T-helper 22 cell (primary cell): ENCODE data around the gene SCAMP1.

Source experiments
- DNase-seq: peaks from one replicate; pipeline ENCODE4 v3.0.0-alpha.2; 2020; ENCODE audit warnings: low read depth

SCAMP1 gene

DNA sequence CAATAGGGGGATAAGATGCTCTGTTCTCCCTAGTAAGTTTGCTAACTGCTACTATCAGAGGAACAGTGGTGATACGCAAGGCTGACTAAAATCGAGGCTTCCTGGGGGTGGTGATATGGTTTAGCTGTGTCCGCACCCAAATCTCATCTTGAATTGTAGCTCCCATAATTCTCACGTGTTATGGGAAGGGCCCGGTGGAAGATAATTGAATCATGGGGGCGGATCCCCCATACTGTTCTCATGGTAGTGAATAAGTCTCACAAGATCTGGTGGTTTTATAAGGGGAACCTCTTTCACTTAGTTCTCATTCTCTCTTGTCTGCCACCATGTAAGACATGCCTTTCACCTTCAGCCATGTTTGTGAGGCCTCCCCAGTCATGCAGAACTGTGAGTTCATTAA, 153.0 kb downstream of the SCAMP1 start:
- no peak for DNase-seq

DNA sequence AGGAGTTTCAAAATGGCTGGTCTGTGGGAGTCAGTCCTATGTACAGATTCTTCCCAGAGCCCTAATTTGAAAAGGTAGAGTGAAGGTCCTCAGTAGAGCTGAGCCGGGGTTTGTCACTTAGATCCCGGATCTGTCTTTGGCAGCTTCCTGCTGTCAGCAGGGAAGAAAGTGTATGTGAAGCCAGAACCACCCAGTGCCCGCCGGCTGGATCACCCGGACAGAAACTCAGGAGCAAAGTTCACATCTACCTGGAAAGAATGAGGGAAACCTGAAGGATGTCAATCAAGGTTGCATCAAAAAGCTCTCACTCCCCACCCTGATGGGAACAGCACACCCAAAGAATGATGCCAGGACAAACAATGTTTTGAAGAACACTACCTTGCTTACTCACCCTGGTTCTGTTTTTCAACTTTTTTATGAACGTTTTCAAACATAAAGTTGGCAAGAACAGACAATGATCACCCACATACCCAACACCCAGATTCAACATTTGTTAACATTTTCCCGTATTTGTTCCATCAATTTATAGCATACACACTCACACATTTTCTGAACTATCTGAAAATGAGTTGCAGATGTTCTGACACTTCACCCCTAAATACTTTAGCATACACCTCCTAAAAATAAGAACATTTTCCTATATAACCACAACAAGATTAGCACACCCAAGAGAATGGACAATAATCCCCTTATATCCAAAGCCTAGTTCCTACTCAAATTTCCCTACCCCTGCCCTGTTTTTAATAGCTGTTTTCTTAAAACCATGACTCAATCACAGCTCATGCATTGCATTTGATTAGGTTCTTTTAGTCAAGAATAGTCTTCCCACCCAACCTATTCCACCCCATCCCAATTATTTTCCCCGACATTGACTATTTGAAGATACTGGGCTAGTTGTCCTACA, 154.3 kb downstream of the SCAMP1 start:
- no peak for DNase-seq

DNA sequence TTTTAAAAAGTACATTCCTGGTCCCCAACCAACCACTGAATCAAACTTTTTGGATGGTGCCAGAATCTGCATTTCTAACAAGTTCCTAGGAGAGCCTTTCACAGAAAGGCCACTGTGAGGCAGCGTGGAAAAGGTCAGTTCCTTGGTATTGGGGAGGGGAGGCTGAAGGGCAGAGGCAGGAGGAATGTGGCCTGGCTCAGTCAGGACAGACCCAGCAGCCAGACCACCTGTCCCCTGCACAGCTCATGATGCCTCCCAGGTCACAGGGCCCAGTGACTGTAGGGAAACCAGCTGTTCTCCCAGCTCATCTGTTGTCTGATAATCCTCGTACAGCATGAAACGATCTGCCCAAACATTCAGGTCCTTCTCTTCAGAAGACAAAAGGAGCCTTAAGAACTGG, 155.3 kb downstream of the SCAMP1 start:
- no peak for DNase-seq

DNA sequence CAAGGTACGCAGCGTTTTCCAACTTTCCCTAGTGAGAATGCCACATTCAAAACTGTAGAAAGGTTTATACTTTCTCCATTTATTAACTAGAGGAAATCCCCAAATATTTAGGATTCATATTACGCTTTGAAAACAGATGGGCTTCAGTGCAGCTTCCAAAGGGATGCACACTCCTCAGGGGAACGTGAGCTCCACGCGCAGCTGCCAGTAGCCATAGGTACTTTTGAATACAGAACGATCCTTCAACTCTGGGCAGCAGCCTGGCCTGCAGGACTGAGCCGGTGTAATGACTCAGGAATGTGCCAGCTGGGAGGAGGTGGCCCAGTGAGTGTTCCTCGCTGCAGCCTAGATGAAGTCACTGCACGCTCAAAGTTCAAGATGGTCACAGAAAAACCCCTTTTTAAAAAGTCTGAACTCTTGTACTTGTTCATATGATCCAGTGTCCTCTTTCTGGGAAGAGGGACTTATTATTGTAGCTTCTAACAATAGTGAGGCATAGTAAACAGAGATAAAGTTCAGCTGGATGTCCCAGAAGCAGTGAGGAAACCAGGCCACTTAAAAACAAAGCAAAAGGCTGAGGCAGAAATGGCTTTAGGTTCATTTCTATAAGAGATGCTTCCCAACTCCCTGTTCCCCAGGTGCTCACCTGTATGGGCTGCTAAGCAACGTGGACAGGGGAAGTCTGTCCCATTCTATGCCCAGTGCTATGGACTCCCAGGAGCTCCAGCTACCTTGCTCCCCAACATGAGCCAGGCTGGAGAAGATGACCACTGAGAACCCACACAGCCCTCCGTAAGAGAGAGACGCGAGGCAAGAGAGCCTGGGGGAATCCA, 158.2 kb downstream of the SCAMP1 start:
- DNase-seq = no peak

DNA sequence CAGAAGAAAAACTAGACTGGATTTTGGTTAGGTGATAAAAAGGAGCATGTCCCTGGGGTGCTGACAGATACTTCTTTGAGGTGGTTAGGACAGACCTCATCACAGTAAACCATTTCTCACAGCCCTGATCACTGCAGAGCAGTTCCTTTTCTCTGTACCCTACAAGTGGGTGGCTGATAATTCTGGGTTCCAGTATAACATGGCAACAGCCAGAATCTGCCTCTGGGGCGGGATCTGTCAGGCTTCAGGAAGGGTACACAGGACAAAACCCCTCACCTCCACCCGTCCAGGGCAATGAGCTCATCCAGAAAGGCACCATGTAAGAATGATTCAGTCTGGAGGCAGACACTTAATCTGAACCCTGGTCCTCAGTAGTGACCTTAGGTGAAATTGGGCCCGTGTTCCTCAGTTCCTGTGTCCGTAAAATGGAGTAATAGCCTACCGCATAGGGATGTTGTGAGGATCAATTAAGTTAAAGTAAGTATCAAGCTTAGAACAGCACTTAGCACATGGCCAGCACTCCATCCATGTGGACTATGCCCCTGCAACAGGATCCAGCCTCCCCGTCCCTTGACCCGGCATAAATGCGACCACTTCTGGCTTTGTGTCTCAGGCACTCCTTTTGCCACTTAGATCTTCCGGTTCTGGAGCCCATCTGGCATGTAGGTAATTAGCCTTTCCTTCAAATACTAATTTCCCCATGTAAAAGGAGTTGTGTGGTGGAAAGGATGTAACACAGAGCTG, 159.0 kb downstream of the SCAMP1 start:
- no peak for DNase-seq

DNA sequence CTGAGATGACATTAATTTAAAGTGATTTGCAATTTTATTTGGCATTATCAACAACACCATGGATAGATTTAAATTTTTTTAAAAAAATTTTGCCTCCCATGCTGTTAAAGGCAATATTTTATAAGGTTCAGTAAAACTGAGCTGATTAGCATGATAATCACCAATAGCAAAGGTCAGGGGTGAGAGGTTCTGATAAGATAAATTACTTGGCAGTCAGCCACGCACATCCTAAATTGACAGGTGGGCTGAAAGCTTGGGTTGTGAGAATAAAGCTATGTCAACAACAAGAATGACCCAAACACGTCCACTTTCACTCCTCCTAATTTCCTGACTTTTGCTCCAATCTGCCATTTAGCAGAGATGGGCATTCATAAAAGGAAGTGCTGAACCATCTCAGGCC, 161.0 kb downstream of the SCAMP1 start:
- no peak for DNase-seq

DNA sequence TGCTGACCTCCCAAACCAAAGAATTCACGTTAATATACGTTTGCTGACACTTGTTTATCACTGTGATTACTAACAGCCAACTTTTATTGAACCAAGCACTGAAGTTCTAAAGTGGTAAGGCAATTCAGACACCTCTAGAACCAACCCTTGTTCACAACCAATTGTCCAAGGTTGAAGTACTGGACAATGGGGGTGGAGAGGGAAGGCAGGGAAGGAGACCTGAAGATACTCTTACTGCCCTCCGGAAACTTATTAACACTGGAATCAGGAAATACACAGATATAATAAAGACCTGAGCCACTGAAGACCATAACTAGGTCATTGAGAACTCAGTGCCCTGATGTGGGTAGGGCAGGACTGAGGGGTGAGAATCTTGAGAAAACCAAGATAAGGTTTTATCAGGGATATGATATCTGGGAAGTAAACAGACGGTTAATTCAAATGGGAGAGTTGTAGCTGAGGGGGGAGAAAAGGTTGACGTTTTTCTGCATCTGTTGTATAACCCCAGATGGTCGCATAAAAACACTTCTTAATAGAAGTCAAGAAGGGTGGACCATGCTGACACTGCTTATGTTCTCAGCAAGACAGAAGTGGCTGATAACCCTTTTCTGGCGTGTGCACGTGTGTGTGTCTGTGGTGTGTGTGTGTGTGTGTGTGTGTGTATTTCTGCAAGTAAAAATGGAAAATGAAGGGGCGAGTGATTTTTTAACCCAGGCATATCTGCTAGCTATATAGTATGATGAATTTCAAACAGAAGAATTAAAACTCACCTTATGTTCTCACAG, 162.3 kb downstream of the SCAMP1 start:
- DNase-seq = no peak

DNA sequence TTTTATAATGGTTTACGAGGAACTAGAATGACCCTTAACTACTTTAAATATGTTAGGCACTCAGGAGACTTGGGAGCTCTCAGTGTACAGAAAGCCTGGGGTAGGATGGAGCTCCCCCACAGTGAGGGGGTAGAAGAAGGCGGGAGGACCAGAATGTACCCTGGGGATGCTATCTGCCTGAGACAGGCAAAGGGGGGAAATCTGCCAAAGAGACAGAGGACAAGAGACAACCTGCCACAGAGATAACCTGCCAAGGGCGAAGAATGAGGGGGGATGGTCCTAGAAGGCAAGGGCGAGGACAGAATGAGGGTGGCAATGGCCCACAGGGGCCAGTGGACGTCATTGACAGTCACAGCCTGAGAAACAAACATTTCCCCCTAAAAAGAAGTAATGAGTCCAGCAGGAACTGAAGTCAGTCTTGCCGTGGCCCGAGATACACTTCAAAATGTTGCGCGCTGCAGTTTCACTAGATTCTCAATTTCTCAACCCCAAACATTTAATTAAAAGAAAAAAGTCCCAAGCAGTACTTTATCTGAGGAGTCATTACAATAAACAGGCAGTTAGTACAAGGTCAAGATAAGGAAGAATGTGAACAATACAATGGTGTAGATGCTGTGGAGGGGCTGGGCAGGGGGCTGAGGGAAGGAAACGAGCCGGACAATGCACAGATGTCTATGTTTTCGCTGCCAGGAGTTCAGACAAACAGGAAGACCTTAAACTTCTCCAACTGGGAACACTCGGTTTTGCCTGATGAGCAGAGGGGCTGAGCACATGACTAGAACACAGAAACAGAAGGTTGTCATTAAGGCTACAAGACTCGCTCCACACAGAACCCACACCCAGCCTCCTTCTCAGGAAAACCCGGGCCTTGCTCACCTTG, 163.1 kb downstream of the SCAMP1 start:
- DNase-seq = no peak

DNA sequence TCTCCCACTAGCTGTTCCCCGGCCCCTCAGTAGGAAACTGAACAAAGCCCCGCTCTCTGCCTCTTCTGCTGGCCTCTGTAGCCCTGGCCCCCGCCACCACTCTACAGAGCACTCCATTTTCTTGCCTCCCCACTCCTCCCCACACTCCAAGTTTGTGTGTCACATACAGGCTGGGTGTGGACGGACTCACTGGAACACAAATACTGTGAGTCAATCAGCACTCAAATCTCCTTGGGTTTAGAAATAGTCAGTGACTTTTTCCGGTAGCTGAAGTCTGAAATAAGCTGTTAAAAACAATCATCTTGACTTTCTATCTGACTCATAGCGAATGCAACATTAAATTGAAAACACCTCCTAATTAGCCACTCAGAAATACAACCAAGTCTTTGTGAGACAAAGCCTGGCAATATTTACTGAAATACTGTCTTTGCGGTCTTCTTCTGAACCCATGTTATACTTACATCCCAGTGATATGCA, 165.7 kb downstream of the SCAMP1 start:
- no peak for DNase-seq

DNA sequence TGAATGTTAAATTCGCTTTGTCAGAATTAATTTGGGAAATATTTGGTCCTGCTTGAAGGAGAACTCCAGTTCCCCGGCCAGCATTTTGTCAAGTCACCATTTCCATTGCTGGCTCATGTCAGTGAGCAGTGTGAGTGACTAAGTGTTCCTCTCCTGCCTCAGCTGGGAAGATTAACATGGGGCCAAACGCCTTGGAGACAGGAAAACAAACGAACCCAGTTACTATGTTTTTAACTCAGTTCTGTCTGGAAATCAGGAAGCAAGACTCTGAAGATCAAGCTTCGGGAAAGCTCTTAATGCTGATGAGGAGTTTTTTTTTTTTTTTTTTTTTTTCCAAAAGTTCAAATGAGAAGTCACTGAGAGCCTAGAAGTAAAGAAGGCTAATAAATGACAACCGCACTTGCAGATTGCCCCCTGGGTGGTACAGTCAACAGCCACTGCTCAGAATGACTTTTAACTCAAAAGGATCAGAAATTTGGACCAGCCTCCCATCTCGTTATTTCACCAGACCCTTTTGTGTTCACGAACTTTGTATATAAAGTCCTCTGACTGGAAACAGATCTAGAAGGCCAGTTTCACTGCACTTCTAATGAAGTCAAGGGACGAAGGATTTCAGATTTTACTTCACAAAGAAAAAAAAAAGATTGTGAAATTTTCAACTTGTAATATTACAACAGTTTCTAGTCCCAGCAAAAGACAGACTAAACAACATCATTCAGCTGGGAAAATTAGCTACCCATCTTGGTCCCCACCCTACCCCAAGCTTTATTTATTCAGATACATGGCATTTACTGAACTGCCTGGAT, 166.8 kb downstream of the SCAMP1 start:
- no peak for DNase-seq

DNA sequence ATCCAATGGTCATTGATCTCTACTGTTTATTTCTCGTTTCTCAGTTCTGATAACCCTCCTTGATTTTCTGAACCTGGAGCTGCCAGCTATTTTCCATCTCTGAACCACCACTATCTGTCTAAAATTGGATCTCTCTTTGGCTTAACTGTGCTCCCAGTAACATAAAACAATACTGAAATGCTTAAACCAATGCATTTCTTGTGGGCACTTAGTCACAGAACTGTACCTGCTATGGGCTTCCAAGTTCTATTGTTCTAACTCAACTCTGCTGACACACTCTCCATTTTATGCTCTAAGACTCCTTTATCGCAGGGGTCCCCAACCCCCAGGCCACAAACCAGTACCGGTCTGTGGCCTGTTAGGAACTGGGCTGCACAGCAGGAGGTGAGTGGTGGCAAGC, 167.5 kb downstream of the SCAMP1 start:
- no peak for DNase-seq
